Measurements from ENCODE around the gene PYDC2. TPM values are rescaled to one million over a fixed set of nuclear protein-coding genes. Genes with fewer than 3 reads are reported as not detected.

PYDC2 gene
- polyA plus RNA-seq, 1 experiment = not detected

- DNase-seq (ENCODE audit: low read depth) = no peak
- CTCF ChIA-PET = no interaction called here
- Histone ChIP-seq H3K36me3 (ENCODE audit: control insufficient read depth, insufficient read depth, low read length) (no peaks in the 10 kb centered on the region), H3K27me3 (ENCODE audit: control insufficient read depth, insufficient read depth, low read length) (no peaks in the 10 kb centered on the region), H3K4me3 (ENCODE audit: low read depth, low read length) (no peak overlapping the region)
- TF ChIP-seq CTCF (IDR thresholded peaks at IDR 0.05; ENCODE audit: insufficient read depth, low read depth, low read length) = no peak
- POLR2A ChIA-PET = no interaction called here
Observed at GRCh38 chr3:191435981-191436380, 25.0 kb upstream of the PYDC2 start.

GRCh38 chr3:191438150-191438814 is 22.7 kb upstream of the PYDC2 start:
- no peak overlapping the region for H3K4me3 ChIP-seq (ENCODE audit: low read depth, low read length)
- no peak for TF ChIP-seq CTCF (IDR thresholded peaks at IDR 0.05; ENCODE audit: insufficient read depth, low read depth, low read length)
- CTCF ChIA-PET = no interaction called here
- no peak for DNase-seq (ENCODE audit: low read depth)
- POLR2A ChIA-PET = no interaction called here
- H3K27me3 ChIP-seq (ENCODE audit: control insufficient read depth, insufficient read depth, low read length) = no peaks in the 10 kb centered on the region
- H3K36me3 ChIP-seq (ENCODE audit: control insufficient read depth, insufficient read depth, low read length) = no peaks in the 10 kb centered on the region

- CTCF ChIA-PET = no interaction called here
- no peak for TF ChIP-seq CTCF (IDR thresholded peaks at IDR 0.05; ENCODE audit: insufficient read depth, low read depth, low read length)
- no peak for DNase-seq (ENCODE audit: low read depth)
- no peaks in the 10 kb centered on the region for H3K27me3 ChIP-seq (ENCODE audit: control insufficient read depth, insufficient read depth, low read length)
- POLR2A ChIA-PET = no interaction called here
- H3K4me3 ChIP-seq (ENCODE audit: low read depth, low read length) = no peak overlapping the region
- H3K36me3 ChIP-seq (ENCODE audit: control insufficient read depth, insufficient read depth, low read length) = no peaks in the 10 kb centered on the region
Observed at GRCh38 chr3:191440532-191440931, 20.4 kb upstream of the PYDC2 start.

GRCh38 chr3:191441687-191442086 is 19.3 kb upstream of the PYDC2 start:
- TF ChIP-seq CTCF (IDR thresholded peaks at IDR 0.05; ENCODE audit: insufficient read depth, low read depth, low read length) = no peak
- DNase-seq (ENCODE audit: low read depth) = no peak
- H3K36me3 ChIP-seq (ENCODE audit: control insufficient read depth, insufficient read depth, low read length) = no peaks in the 10 kb centered on the region
- ChIA-PET CTCF (no interaction called here), POLR2A (no interaction called here)
- H3K27me3 ChIP-seq (ENCODE audit: control insufficient read depth, insufficient read depth, low read length) = no peaks in the 10 kb centered on the region
- no peak overlapping the region for H3K4me3 ChIP-seq (ENCODE audit: low read depth, low read length)

GRCh38 chr3:191444569-191444968 is 16.4 kb upstream of the PYDC2 start:
- TF ChIP-seq CTCF (IDR thresholded peaks at IDR 0.05; ENCODE audit: insufficient read depth, low read depth, low read length) = no peak
- no peaks in the 10 kb centered on the region for H3K27me3 ChIP-seq (ENCODE audit: control insufficient read depth, insufficient read depth, low read length)

More at GRCh38 chr3:191444569-191444968, 16.4 kb upstream of the PYDC2 start:
- CTCF ChIA-PET = interaction anchor here (2.1 kb wide), 1 partner anchor 8 kb away, joined by 6 read pairs; no protein-coding TSS in a partner anchor
- no peak overlapping the region for H3K4me3 ChIP-seq (ENCODE audit: low read depth, low read length)
- no peak for DNase-seq (ENCODE audit: low read depth)
- POLR2A ChIA-PET = no interaction called here
- H3K36me3 ChIP-seq (ENCODE audit: control insufficient read depth, insufficient read depth, low read length) = no peaks in the 10 kb centered on the region
